Right renal pelvis (tissue), 4 donors: Measurements from ENCODE around the gene MACROD1. TPM values are rescaled to one million over a fixed set of nuclear protein-coding genes. Genes with fewer than 3 reads are reported as not detected.

Source experiments
- DNase-seq, 4 donors: peaks; one replicate each; pipeline ENCODE4 v3.0.0-alpha.2; 2013; ENCODE audit warnings: low read depth in 4 of 4, low spot score in 3 of 4, missing footprints in 1 of 4
- polyA plus RNA-seq, 4 donors: library from polyadenylated mRNA; unstranded; fragments of 120-200 nt; gene quantifications; one replicate each; pipeline ENCODE4 v1.2.1, GENCODE V29; 2013; ENCODE audit not compliant: insufficient read length in 4 of 4

The MACROD1 gene
- 10 to 100 TPM; 13.6 to 18.9 (median 14.1) TPM for polyA plus RNA-seq

- no peak for DNase-seq
Observed at GRCh38 chr11:64165842-64166635, at the start of gene MACROD1. Gene MACROD1, minus strand, starts transcription at chr11:64166113. Its CDS starts 119 bp downstream, at chr11:64165994.

GRCh38 chr11:64211181-64211872, 45.4 kb upstream of the MACROD1 start:
- DNase-seq, result no peak

- no peak for DNase-seq
Observed at GRCh38 chr11:64210301-64211020, 44.5 kb upstream of the MACROD1 start.

GRCh38 chr11:64209563-64209843, 43.6 kb upstream of the MACROD1 start:
- DNase-seq, result no peak

GRCh38 chr11:64208796-64209562, 43.1 kb upstream of the MACROD1 start:
- no peak for DNase-seq

GRCh38 chr11:64208086-64208795, 42.3 kb upstream of the MACROD1 start:
- DNase-seq, result no peak

GRCh38 chr11:64207256-64208085, 41.6 kb upstream of the MACROD1 start:
- DNase-seq, result no peak

GRCh38 chr11:64206457-64207255, 40.7 kb upstream of the MACROD1 start, which contains the start of gene FERMT3:
Gene FERMT3, plus strand, starts transcription at chr11:64206721. Its CDS starts 644 bp downstream, at chr11:64207365.
- DNase-seq, result no peak

- DNase-seq, result peak; percentile 72 to 82 (median 78)
Observed at GRCh38 chr11:64204464-64204989, 38.6 kb upstream of the MACROD1 start.

GRCh38 chr11:64204080-64204440, 38.1 kb upstream of the MACROD1 start:
- no peak for DNase-seq

GRCh38 chr11:64203421-64204079, 37.6 kb upstream of the MACROD1 start:
- no peak for DNase-seq

GRCh38 chr11:64202992-64203391, 37.1 kb upstream of the MACROD1 start:
- no peak for DNase-seq

- no peak for DNase-seq
Observed at GRCh38 chr11:64201543-64201942, 35.6 kb upstream of the MACROD1 start.

GRCh38 chr11:64198511-64198910, 32.6 kb upstream of the MACROD1 start:
- no peak for DNase-seq

GRCh38 chr11:64196626-64197025, 30.7 kb upstream of the MACROD1 start:
- no peak for DNase-seq

GRCh38 chr11:64192434-64192833, 26.5 kb upstream of the MACROD1 start:
- DNase-seq, result no peak

- DNase-seq, result no peak
Observed at GRCh38 chr11:64186492-64187165, 20.7 kb upstream of the MACROD1 start.
